GM21515 (cell line): ENCODE measurements around the gene HDHD5.

ENCODE experiments used
- ATAC-seq: cut with Tn5 transposase; IDR thresholded peaks from one replicate; pipeline ENCODE4 v1.9.1; 2021; ENCODE audit not compliant: unreplicated experiment

The HDHD5 gene

GRCh38 chr22:17158568-17159503 is at the start of gene HDHD5:
Gene HDHD5 (minus strand): TSS chr22:17159277. CDS start chr22:17159251, 26 bp downstream.
- peak; percentile 60 for ATAC-seq

GRCh38 chr22:17205432-17205831 is 46.4 kb upstream of the HDHD5 start:
- no peak for ATAC-seq

- no peak for ATAC-seq
These were observed 42.3 kb upstream of the HDHD5 start for GRCh38 chr22:17201285-17201945.

GRCh38 chr22:17199003-17199731 is 40.1 kb upstream of the HDHD5 start:
- no peak for ATAC-seq

GRCh38 chr22:17198170-17199002 is 39.3 kb upstream of the HDHD5 start:
- no peak for ATAC-seq

- no peak for ATAC-seq
These were observed 35.1 kb upstream of the HDHD5 start for GRCh38 chr22:17194213-17194612.

GRCh38 chr22:17192186-17192585 is 33.1 kb upstream of the HDHD5 start:
- no peak for ATAC-seq

- ATAC-seq: no peak
These were observed 32.2 kb upstream of the HDHD5 start for GRCh38 chr22:17191163-17191784.

- no peak for ATAC-seq
These were observed 31.6 kb upstream of the HDHD5 start for GRCh38 chr22:17190702-17191101.

- ATAC-seq: no peak
These were observed 17.6 kb upstream of the HDHD5 start for GRCh38 chr22:17176715-17177114.

- peak; percentile 7 for ATAC-seq
These were observed 13.2 kb upstream of the HDHD5 start for GRCh38 chr22:17172029-17172833.

GRCh38 chr22:17171153-17172028 is 12.3 kb upstream of the HDHD5 start:
- peak; percentile 78 for ATAC-seq

GRCh38 chr22:17167486-17167885 is 8.4 kb upstream of the HDHD5 start:
- no peak for ATAC-seq

GRCh38 chr22:17164392-17165024 is 5.4 kb upstream of the HDHD5 start:
- ATAC-seq: no peak

- no peak for ATAC-seq
These were observed 3.7 kb upstream of the HDHD5 start for GRCh38 chr22:17162731-17163130.

GRCh38 chr22:17161991-17162390 is 2.9 kb upstream of the HDHD5 start:
- no peak for ATAC-seq

- peak; percentile 13 for ATAC-seq
These were observed 451 bp upstream of the HDHD5 start for GRCh38 chr22:17159504-17159951.

- no peak for ATAC-seq
These were observed 905 bp downstream of the HDHD5 start for GRCh38 chr22:17158176-17158567.
